OCI-M2 (cell line): ENCODE measurements around the gene GULP1.
"Not testable (repeated sequence)": the region's sequence is repeated elsewhere in the genome, so short reads cannot be mapped to it uniquely, and the experiment has no call there.

Experiments used
- DNase-seq: peaks from one replicate; lab custom pipeline; 2025; ENCODE audit not compliant: unreplicated experiment; lab: John Stamatoyannopoulos, UW

Gene GULP1

GRCh38 chr2:188292348-188293239 lies 920 bp downstream of the GULP1 start:
- no peak for DNase-seq

GRCh38 chr2:188293601-188294351 lies 2.1 kb downstream of the GULP1 start:
- DNase-seq: no peak

DNA sequence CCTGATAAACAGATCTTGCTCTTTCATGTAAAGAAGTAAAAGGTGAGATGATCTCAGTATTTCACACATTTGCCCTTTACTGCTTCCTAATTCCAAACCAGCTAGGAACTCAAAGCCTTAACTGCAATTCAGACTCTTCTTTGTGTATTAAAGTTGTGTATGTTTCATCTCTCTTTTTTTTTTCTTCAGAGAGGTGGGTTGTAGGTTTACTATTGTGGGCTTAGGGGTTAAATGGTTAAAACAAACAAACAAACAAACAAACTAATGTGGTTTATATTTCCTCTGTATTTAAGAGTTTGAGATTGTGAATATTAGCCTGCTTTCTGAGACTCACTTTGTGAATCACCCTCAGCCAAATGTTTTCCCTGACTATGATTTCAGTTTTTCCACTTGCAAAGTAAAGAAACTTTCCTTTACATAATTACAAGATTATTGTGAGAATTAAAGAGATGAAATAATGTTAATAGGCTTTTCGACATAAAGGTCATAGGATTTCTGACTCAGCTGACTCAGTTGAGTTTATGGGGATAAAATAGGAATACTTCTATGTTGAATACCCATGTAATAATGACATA lies 2.8 kb downstream of the GULP1 start:
- DNase-seq: no peak

GRCh38 chr2:188295067-188295685 lies 3.5 kb downstream of the GULP1 start:
- DNase-seq: no peak

GRCh38 chr2:188297978-188298377 lies 6.3 kb downstream of the GULP1 start:
- DNase-seq: no peak

- not testable (repeated sequence) for DNase-seq
Measured at GRCh38 chr2:188298937-188299371, 7.3 kb downstream of the GULP1 start.

DNA sequence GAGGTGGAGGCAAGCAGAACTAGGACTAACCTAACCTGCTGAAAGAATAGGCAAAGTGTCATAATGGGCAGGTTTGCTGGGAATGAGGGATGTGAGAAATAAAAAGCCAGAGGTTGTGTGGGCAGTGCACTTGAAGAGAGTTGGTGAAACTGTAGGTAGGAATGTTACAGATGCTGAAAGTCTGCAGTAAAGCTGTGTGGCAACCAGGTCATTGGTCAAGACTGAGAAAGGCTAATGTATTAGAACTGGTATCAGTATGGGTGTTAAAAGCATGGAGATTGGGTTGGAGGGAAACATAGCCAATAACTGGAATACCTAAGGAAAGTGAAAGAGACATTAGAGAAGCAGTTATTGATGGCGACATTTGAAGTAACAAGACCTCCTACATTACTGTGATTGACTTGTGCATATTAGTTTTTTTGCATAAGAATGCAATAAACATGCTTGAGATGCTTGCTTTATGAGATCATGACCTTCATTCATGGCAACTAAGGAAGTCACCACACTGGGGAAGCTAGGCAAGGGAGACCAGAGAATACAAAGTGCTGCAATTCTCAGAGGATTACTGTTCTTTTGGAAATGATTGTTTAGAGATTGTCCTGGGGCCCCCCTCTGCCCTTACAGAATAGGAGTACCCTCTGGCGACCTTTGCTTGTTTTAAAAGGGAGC lies 11.8 kb downstream of the GULP1 start:
- DNase-seq: no peak

DNA sequence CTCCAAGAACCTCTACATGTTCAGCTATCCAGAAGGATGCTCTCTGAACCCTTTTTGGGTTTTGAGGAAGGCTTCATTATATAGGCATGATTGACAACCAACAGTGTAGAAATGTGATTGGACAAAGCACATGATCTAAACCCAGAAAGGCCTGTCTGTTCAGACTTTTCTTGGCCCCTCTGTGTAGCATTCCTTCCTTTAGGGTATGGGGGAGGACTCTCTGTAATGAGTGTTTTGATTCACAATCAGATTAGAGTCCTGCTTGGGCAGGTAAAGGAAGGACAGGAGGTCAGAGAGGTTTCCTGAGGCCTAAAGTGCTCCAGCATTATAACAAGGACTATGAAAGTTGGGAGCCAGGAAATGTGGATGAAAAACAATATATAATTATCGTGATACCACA lies 13.6 kb downstream of the GULP1 start:
- DNase-seq: no peak

GRCh38 chr2:188306271-188306670 lies 14.6 kb downstream of the GULP1 start:
- DNase-seq: no peak

GRCh38 chr2:188307850-188308283 lies 16.2 kb downstream of the GULP1 start:
- no peak for DNase-seq

- no peak for DNase-seq
Measured at GRCh38 chr2:188308483-188308882, 16.8 kb downstream of the GULP1 start.

DNA sequence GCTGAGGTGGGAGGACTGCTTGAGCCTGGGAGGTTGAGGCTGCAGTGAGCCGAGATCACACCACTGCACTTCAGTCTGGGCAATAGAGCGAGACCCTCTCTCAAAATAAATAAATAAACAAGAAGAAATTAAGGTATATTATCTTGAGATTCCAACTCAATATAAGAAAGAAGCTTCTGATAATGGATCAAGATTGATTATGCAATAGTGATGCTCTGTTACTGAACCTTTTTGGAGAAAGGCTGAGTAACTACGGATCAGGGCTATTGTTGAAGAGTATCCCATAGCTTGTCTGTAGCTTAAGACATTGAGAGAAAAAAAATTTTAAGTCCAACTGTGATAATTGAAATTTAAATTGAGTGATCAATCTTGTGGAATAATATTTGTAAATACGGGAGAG lies 17.7 kb downstream of the GULP1 start:
- no peak for DNase-seq

DNA sequence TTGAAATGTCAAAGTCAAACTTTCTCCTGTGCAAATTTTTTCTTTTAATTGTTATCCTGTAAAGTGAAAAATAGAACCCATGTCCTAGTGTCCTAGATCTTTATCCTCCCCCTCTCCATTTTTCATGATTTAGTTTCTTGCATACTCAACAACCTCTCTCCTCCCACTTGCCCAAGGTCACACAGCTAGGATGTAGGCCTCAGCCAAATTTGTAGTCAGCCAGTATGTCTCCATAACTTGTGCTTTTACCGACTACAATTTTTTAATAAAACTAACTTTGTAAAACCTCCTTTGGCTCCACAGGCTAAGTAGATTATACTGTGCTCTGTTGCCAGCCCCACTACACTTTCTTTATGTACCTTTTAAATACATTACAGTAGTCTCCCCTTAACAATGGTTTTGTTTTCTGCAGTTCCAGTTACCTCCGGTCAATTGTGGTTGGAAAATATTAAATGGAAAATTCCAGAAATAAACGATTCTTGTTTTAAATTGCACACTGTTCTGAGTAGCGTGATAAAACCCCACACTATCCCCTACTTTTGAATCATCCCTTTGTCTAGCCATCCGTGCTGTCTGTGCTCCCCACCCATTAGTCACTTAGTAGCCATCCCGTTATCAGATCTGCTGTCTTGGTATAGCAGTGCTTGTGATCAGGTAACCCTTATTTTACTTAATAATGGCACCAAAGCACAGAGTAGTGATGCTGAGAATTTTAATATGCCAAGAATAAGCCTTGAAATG lies 22.8 kb downstream of the GULP1 start:
- DNase-seq: no peak

- no peak for DNase-seq
Measured at GRCh38 chr2:188315750-188316149, 24.1 kb downstream of the GULP1 start.

- no peak for DNase-seq
Measured at GRCh38 chr2:188316342-188316741, 24.7 kb downstream of the GULP1 start.

DNA sequence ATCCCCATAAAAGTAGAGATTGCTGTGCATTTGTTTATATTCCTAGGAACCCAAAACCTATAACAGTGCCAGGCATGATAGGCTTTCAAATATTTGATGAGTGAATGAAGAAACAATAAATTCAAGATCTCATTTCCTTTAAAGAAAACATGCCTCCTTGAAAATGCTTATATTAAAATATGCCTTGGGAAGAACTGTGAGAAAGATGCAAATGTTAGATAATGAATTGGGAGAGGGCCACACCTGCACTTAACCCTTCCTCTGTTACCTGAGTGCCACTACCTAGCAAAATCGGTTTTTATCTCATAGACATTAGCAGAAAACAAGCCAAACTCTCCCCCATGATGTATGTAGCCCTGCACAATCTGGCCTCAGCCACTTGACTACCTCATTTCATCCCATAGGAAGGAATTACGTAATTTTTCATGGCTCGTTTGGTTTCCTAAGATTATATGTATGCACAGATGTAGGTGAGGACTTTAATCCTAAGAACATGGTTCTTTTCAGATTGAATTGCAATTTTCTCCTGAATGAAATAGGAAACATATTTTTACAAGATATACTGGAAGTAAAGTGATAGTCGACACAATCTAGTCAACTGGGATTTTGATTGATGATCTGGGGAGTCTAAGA lies 25.2 kb downstream of the GULP1 start:
- DNase-seq: no peak

GRCh38 chr2:188318161-188318749 lies 26.6 kb downstream of the GULP1 start:
- no peak for DNase-seq

- no peak for DNase-seq
Measured at GRCh38 chr2:188319838-188320237, 28.2 kb downstream of the GULP1 start.

DNA sequence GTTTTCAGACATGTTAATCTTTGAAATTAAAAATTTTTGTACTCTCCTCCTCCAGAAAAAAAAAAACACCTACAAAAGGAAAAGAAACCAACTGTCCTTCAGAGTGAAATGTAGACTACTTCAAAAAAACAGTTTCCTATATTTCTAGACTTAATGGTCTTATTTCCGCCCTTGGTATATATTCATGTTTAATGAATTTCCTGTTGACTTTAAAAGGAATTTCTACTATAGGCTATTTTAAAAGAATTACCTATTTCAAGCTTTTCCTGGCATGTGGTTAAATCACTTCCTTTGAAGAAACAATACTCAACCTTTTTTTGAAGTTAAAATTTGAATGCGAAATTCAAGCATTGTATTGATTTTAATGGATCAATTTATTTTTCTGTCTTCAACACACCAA lies 29.2 kb downstream of the GULP1 start:
- DNase-seq: no peak
